Breast epithelium (tissue), 4 donors: ENCODE data around the gene CNTN5. TPM values are rescaled to one million over a fixed set of nuclear protein-coding genes. Genes with fewer than 3 reads are reported as not detected.

Experiments
- DNase-seq, 2 donors: peaks; one replicate each; pipeline ENCODE4 v3.0.0-alpha.2; 2019; ENCODE audit warnings: low spot score in 2 of 2
- H3K27ac ChIP-seq, 2 donors: fragments of 200-600 bp; sonication (generic) in 1 of 2; one replicate each; pipeline ENCODE4 v1.5.1; 2016 to 2019; ENCODE audit warnings: mild to moderate bottlenecking in 1 of 2
- H3K27me3 ChIP-seq, 2 donors: fragments of 200-600 bp; sonication (generic) in 1 of 2; one replicate each; pipeline versions ENCODE4 v1.5.1 to v1.6.0; 2017 to 2019; ENCODE audit warnings: control low read depth in 1 of 2, mild to moderate bottlenecking in 1 of 2
- H3K36me3 ChIP-seq: fragments of 200-600 bp; one replicate; pipeline ENCODE4 v1.5.1; 2019
- H3K4me1 ChIP-seq, 2 donors: fragments of 200-600 bp; sonication (generic); one replicate each; pipeline ENCODE4 v1.5.1; 2016 to 2019; ENCODE audit warnings: control low read depth in 1 of 2
- H3K4me3 ChIP-seq, 3 donors: fragments of 200-600 bp; sonication (generic); 1 replicate in 2 of 3; 2 replicates in 1 of 3; pipeline ENCODE4 v1.5.1; 2016 to 2019; ENCODE audit warnings: mild to moderate bottlenecking in 3 of 3, moderate library complexity in 2 of 3
- H3K9me3 ChIP-seq, 2 donors: fragments of 200-600 bp; sonication (generic) in 1 of 2; one replicate each; pipeline ENCODE4 v1.5.1; 2016 to 2019; ENCODE audit warnings: control low read depth in 1 of 2
- CTCF ChIP-seq, 3 donors: fragments of 450-650 bp; IDR thresholded peaks; one replicate each; pipeline ENCODE4 v1.5.1; 2016 to 2017; ENCODE audit warnings: antibody characterized with exemption in 3 of 3, mild to moderate bottlenecking in 3 of 3, moderate library complexity in 3 of 3
- POLR2A ChIP-seq: fragments of 450-650 bp; IDR thresholded peaks from one replicate; pipeline ENCODE4 v1.6.1; 2016; ENCODE audit warnings: antibody characterized with exemption, mild to moderate bottlenecking, moderate library complexity
- POLR2AphosphoS5 ChIP-seq, 3 donors: sonication (generic); formaldehyde crosslinking; IDR thresholded peaks; one replicate each; pipeline ENCODE4 v1.6.1; 2017; ENCODE audit warnings: antibody characterized with exemption in 3 of 3
- intact Hi-C: fragments of 100-400 bp; cut with DNase I; formaldehyde crosslinking; loops from one replicate; pipeline ENCODE4 v1.15.1; 2023; ENCODE audit warnings: low total_unique reads
- total RNA-seq, 3 donors: library from RNA; depleted of rRNA; stranded (reverse); fragments of >200 nt; gene quantifications; one replicate each; pipeline ENCODE4 v1.1.0, GENCODE V29; 2016

Gene CNTN5
- total RNA-seq, 3 donors from 2014 or later: not detected

GRCh38 chr11:99920956-99921355 is 900.2 kb downstream of the CNTN5 start:
- Histone ChIP-seq H3K27me3 (no peaks in the 10 kb centered on the region), H3K36me3 (no peaks in the 10 kb centered on the region), H3K9me3 (peaks cover 0 to 11% of the 10 kb centered on the region in 2 donors), H3K4me3 (no peak overlapping the region), H3K4me1 (no peaks in the 10 kb centered on the region), H3K27ac (no peak overlapping the region)
- TF ChIP-seq POLR2A (no peak), CTCF (IDR thresholded peaks at IDR 0.05) (no peak), POLR2AphosphoS5 (IDR thresholded peaks at IDR 0.05) (no peak)
- intact Hi-C loops: loop anchor here (2.0 kb wide), 1 partner anchor 36 kb away; no protein-coding TSS in a partner anchor
- DNase-seq: no peak

GRCh38 chr11:99925968-99926367 is 905.2 kb downstream of the CNTN5 start:
- Histone ChIP-seq H3K4me1 (no peaks in the 10 kb centered on the region), H3K36me3 (no peaks in the 10 kb centered on the region), H3K4me3 (no peak overlapping the region), H3K27ac (no peak overlapping the region), H3K27me3 (no peaks in the 10 kb centered on the region), H3K9me3 (peaks cover 4 to 10% of the 10 kb centered on the region in 2 donors)
- intact Hi-C loops: no loop called here
- TF ChIP-seq CTCF (IDR thresholded peaks at IDR 0.05): no peak
- no peak for TF ChIP-seq POLR2AphosphoS5 (IDR thresholded peaks at IDR 0.05)
- TF ChIP-seq POLR2A: no peak
- DNase-seq: no peak

- no peak for TF ChIP-seq CTCF (IDR thresholded peaks at IDR 0.05)
- no peak for TF ChIP-seq POLR2A
- no peak for TF ChIP-seq POLR2AphosphoS5 (IDR thresholded peaks at IDR 0.05)
- intact Hi-C loops: no loop called here
- Histone ChIP-seq H3K4me1 (no peaks in the 10 kb centered on the region), H3K27ac (no peak overlapping the region), H3K4me3 (no peak overlapping the region), H3K36me3 (no peaks in the 10 kb centered on the region), H3K27me3 (no peaks in the 10 kb centered on the region), H3K9me3 (peaks cover 4 to 10% of the 10 kb centered on the region in 2 donors)
- no peak for DNase-seq
Measured at GRCh38 chr11:99932684-99933083, 911.9 kb downstream of the CNTN5 start.

GRCh38 chr11:99934008-99934407 is 913.3 kb downstream of the CNTN5 start:
- Histone ChIP-seq H3K27me3 (no peaks in the 10 kb centered on the region), H3K4me3 (no peak overlapping the region), H3K27ac (no peak overlapping the region), H3K9me3 (peaks cover 0 to under 1% of the 10 kb centered on the region in 2 donors), H3K4me1 (no peaks in the 10 kb centered on the region), H3K36me3 (no peaks in the 10 kb centered on the region)
- no peak for DNase-seq
- TF ChIP-seq CTCF (IDR thresholded peaks at IDR 0.05) (no peak), POLR2AphosphoS5 (IDR thresholded peaks at IDR 0.05) (no peak), POLR2A (no peak)
- intact Hi-C loops: no loop called here

GRCh38 chr11:99937330-99937729 is 916.6 kb downstream of the CNTN5 start:
- Histone ChIP-seq H3K27ac (no peak overlapping the region), H3K36me3 (no peaks in the 10 kb centered on the region), H3K4me1 (no peaks in the 10 kb centered on the region), H3K4me3 (no peak overlapping the region), H3K27me3 (no peaks in the 10 kb centered on the region), H3K9me3 (no peaks in the 10 kb centered on the region)
- intact Hi-C loops: no loop called here
- TF ChIP-seq POLR2AphosphoS5 (IDR thresholded peaks at IDR 0.05): no peak
- no peak for TF ChIP-seq CTCF (IDR thresholded peaks at IDR 0.05)
- TF ChIP-seq POLR2A: no peak
- DNase-seq: no peak
